Eye (tissue), 1 donor: ENCODE data around the gene PYGO2.
A peak's percentile ranks its signal among the peaks of the same experiment; 100 is the strongest.
"Not testable (repeated sequence)": the region's sequence is repeated elsewhere in the genome, so short reads cannot be mapped to it uniquely, and the experiment has no call there.

Experiments used
- DNase-seq: peaks from one replicate; pipeline ENCODE4 v3.0.0-alpha.2; 2015

PYGO2 gene

GRCh38 chr1:154999571-155000410, 38.2 kb upstream of the PYGO2 start:
- DNase-seq = peak; percentile 77

- DNase-seq = peak; percentile 91
Measured at GRCh38 chr1:154998818-154999570, 37.4 kb upstream of the PYGO2 start.

GRCh38 chr1:154998201-154998780, 36.7 kb upstream of the PYGO2 start:
- DNase-seq = no peak

GRCh38 chr1:154996966-154997701, 35.6 kb upstream of the PYGO2 start:
- DNase-seq = no peak

GRCh38 chr1:154995301-154995983, 33.9 kb upstream of the PYGO2 start:
- DNase-seq = peak; percentile 77

GRCh38 chr1:154994591-154994990, 33.0 kb upstream of the PYGO2 start:
- no peak for DNase-seq

- no peak for DNase-seq
Measured at GRCh38 chr1:154994269-154994587, 32.6 kb upstream of the PYGO2 start.

GRCh38 chr1:154993572-154994268, 32.1 kb upstream of the PYGO2 start, which contains the start of gene LENEP:
LENEP (plus strand) TSS chr1:154993586; CDS start chr1:154993608, 22 bp downstream.
- no peak for DNase-seq

- peak; percentile 44 for DNase-seq
Measured at GRCh38 chr1:154992721-154993571, 31.4 kb upstream of the PYGO2 start.

- no peak for DNase-seq
Measured at GRCh38 chr1:154990276-154990675, 28.7 kb upstream of the PYGO2 start.

GRCh38 chr1:154989195-154989860, 27.7 kb upstream of the PYGO2 start:
- no peak for DNase-seq

- DNase-seq = no peak
Measured at GRCh38 chr1:154988058-154988954, 26.7 kb upstream of the PYGO2 start.

- no peak for DNase-seq
Measured at GRCh38 chr1:154987326-154987725, 25.7 kb upstream of the PYGO2 start.

GRCh38 chr1:154986736-154987135, 25.2 kb upstream of the PYGO2 start:
- not testable (repeated sequence) for DNase-seq

GRCh38 chr1:154983776-154984466, 22.3 kb upstream of the PYGO2 start:
- DNase-seq = no peak

- peak; percentile 100 for DNase-seq
Measured at GRCh38 chr1:154982897-154983648, 21.5 kb upstream of the PYGO2 start, which contains the start of gene FLAD1. FLAD1 (plus strand) TSS chr1:154983344; CDS start chr1:154983695, 351 bp downstream.

GRCh38 chr1:154982341-154982740, 20.8 kb upstream of the PYGO2 start:
- DNase-seq = no peak

- no peak for DNase-seq
Measured at GRCh38 chr1:154978360-154978759, 16.8 kb upstream of the PYGO2 start.
